ENCODE results near the gene IL5.

GRCh38 chr5:132528021-132528420, 15.3 kb downstream of the IL5 start:
- TF ChIP-seq CTCF (IDR thresholded peaks at IDR 0.05; ENCODE audit: low read depth, low read length) (no peak), EZH2phosphoT487 (IDR thresholded peaks at IDR 0.05; ENCODE audit: low read depth) (no peak)

All from OCI-LY3 (cell line).